Uterus (tissue), 4 donors: ENCODE data around the gene UBR4. TPM values are rescaled to one million over a fixed set of nuclear protein-coding genes. Genes with fewer than 3 reads are reported as not detected.

Source experiments
- DNase-seq, 2 donors: peaks; one replicate each; pipeline ENCODE4 v3.0.0-alpha.2; 2019 to 2020
- H3K27ac ChIP-seq, 2 donors: fragments of 200-600 bp; sonication (generic); 1 replicate in 1 of 2; 2 replicates in 1 of 2; pipeline ENCODE4 v1.5.1; 2016 to 2018
- H3K27me3 ChIP-seq, 2 donors: fragments of 200-600 bp; sonication (generic); one replicate each; pipeline ENCODE4 v1.5.1; 2018 to 2019; ENCODE audit warnings: control low read depth in 1 of 2
- H3K36me3 ChIP-seq, 2 donors: fragments of 200-600 bp; sonication (generic); one replicate each; pipeline ENCODE4 v1.5.1; 2019; ENCODE audit warnings: control low read depth in 1 of 2
- H3K4me1 ChIP-seq, 2 donors: fragments of 200-600 bp; sonication (generic); one replicate each; pipeline ENCODE4 v1.5.1; 2018 to 2019; ENCODE audit warnings: control low read depth in 1 of 2
- H3K4me3 ChIP-seq, 2 donors: fragments of 200-600 bp; sonication (generic); 1 replicate in 1 of 2; 2 replicates in 1 of 2; pipeline ENCODE4 v1.5.1; 2018 to 2019; ENCODE audit warnings: mild to moderate bottlenecking in 1 of 2
- H3K9me3 ChIP-seq, 2 donors: fragments of 200-600 bp; sonication (generic); one replicate each; pipeline ENCODE4 v1.5.1; 2019; ENCODE audit warnings: control low read depth in 1 of 2
- CTCF ChIP-seq, 4 experiments: fragments of 200-600 bp in 2 of 4; fragments of 450-650 bp in 2 of 4; sonication (generic) in 2 of 4; IDR thresholded peaks; one replicate each; pipeline ENCODE4 v1.5.1; 2016 to 2019; ENCODE audit warnings: antibody characterized with exemption in 4 of 4, mild to moderate bottlenecking in 2 of 4, moderate library complexity in 1 of 4
- POLR2A ChIP-seq, 2 donors: fragments of 450-650 bp; IDR thresholded peaks; one replicate each; pipeline ENCODE4 v1.6.1; 2016; ENCODE audit warnings: antibody characterized with exemption in 2 of 2, mild to moderate bottlenecking in 1 of 2, moderate library complexity in 1 of 2
- intact Hi-C: fragments of 100-400 bp; cut with DNase I; formaldehyde crosslinking; loops from one replicate; pipeline ENCODE4 v1.15.1; 2023; ENCODE audit warnings: low total_unique reads
- total RNA-seq, 4 donors: library from RNA; depleted of rRNA in 3 of 4; stranded (reverse); fragments of >200 nt in 3 of 4; gene quantifications; one replicate each; pipeline versions ENCODE4 v1.1.0 to v1.2.4, GENCODE V29; 2014 to 2023
- donor health status: DM: yes; HTN: yes; CAD: no.

Gene UBR4
- total RNA-seq, 4 donors from 2014 or later = 50.0 to 161 (median 105) TPM

GRCh38 chr1:19209439-19209989 is 552 bp downstream of the UBR4 start:
- Histone ChIP-seq H3K4me3 (peak overlapping the region; percentile 75 to 81), H3K9me3 (no peaks in the 10 kb centered on the region), H3K27ac (peak overlapping the region; percentile 86 to 95), H3K36me3 (no peaks in the 10 kb centered on the region), H3K4me1 (peaks cover 13% of the 10 kb centered on the region in 2 donors), H3K27me3 (no peaks in the 10 kb centered on the region)
- intact Hi-C loops = no loop called here
- no peak for TF ChIP-seq CTCF (IDR thresholded peaks at IDR 0.05)
- no peak for TF ChIP-seq POLR2A (IDR thresholded peaks at IDR 0.05)
- DNase-seq = peak in 1 of 2 donors; percentile 36

GRCh38 chr1:19208710-19209438 is 1.2 kb downstream of the UBR4 start:
- TF ChIP-seq POLR2A (IDR thresholded peaks at IDR 0.05) = no peak
- TF ChIP-seq CTCF (IDR thresholded peaks at IDR 0.05) = no peak
- intact Hi-C loops = no loop called here

GRCh38 chr1:19206947-19207346 is 3.1 kb downstream of the UBR4 start:
- no peak overlapping the region for H3K27ac ChIP-seq
- TF ChIP-seq CTCF (IDR thresholded peaks at IDR 0.05) (no peak), POLR2A (IDR thresholded peaks at IDR 0.05) (no peak)
- intact Hi-C loops = no loop called here
- H3K4me1 ChIP-seq = peaks cover 13 to 15% of the 10 kb centered on the region in 2 donors
- DNase-seq = no peak
- no peaks in the 10 kb centered on the region for H3K27me3 ChIP-seq
- H3K36me3 ChIP-seq = no peaks in the 10 kb centered on the region
- H3K9me3 ChIP-seq = no peaks in the 10 kb centered on the region
- no peak overlapping the region for H3K4me3 ChIP-seq

More at GRCh38 chr1:19208710-19209438, 1.2 kb downstream of the UBR4 start:
- DNase-seq = no peak
- no peaks in the 10 kb centered on the region for H3K9me3 ChIP-seq
- H3K27ac ChIP-seq = peak overlapping the region; percentile 86 to 95
- no peaks in the 10 kb centered on the region for H3K36me3 ChIP-seq
- H3K4me1 ChIP-seq = peaks cover 13 to 15% of the 10 kb centered on the region in 2 donors
- H3K27me3 ChIP-seq = no peaks in the 10 kb centered on the region
- H3K4me3 ChIP-seq = peak overlapping the region; percentile 75 to 81

- H3K4me3 ChIP-seq = no peak overlapping the region
- no peak overlapping the region for H3K27ac ChIP-seq
- H3K9me3 ChIP-seq = no peaks in the 10 kb centered on the region
- no peaks in the 10 kb centered on the region for H3K27me3 ChIP-seq
- H3K4me1 ChIP-seq = peaks cover 8 to 15% of the 10 kb centered on the region in 2 donors
- intact Hi-C loops = no loop called here
- no peak for DNase-seq
- H3K36me3 ChIP-seq = no peaks in the 10 kb centered on the region
- TF ChIP-seq CTCF (IDR thresholded peaks at IDR 0.05) (no peak), POLR2A (IDR thresholded peaks at IDR 0.05) (no peak)
Observed at GRCh38 chr1:19205845-19206244, 4.2 kb downstream of the UBR4 start.

- H3K4me1 ChIP-seq = peaks cover 6 to 15% of the 10 kb centered on the region in 2 donors
- no peak overlapping the region for H3K27ac ChIP-seq
- no peak overlapping the region for H3K4me3 ChIP-seq
- no peaks in the 10 kb centered on the region for H3K27me3 ChIP-seq
- no peak for TF ChIP-seq CTCF (IDR thresholded peaks at IDR 0.05)
- no peak for TF ChIP-seq POLR2A (IDR thresholded peaks at IDR 0.05)
- H3K36me3 ChIP-seq = no peaks in the 10 kb centered on the region
- H3K9me3 ChIP-seq = no peaks in the 10 kb centered on the region
- DNase-seq = no peak
- intact Hi-C loops = no loop called here
Observed at GRCh38 chr1:19205403-19205802, 4.7 kb downstream of the UBR4 start.
